ENCODE measurements around the gene STK39. TPM values are rescaled to one million over a fixed set of nuclear protein-coding genes. Genes with fewer than 3 reads are reported as not detected.

Gene STK39
- polyA plus RNA-seq, 2 of the 4 experiments (the other 2 are of a cell fraction): 14.2 to 27.2 TPM

GRCh38 chr2:168114619-168115018 is 132.8 kb downstream of the STK39 start (continued):
- no peak for TF ChIP-seq MYC (IDR thresholded peaks at IDR 0.05; ENCODE audit: borderline replicate concordance, low read length)
- TF ChIP-seq CHD4 (IDR thresholded peaks at IDR 0.05; ENCODE audit: borderline replicate concordance): no peak

- POLR2A ChIA-PET: no interaction called here
- DNase-seq (ENCODE audit: low read depth in 1 of 2, low spot score in 1 of 2): no peak
- Histone ChIP-seq H3K4me3 (no peak overlapping the region), H3K4me1 (no peaks in the 10 kb centered on the region), H3K27ac (no peak overlapping the region), H3K9me3 (no peaks in the 10 kb centered on the region), H3K4me2 (no peak overlapping the region)
- TF ChIP-seq, protein P1, sequence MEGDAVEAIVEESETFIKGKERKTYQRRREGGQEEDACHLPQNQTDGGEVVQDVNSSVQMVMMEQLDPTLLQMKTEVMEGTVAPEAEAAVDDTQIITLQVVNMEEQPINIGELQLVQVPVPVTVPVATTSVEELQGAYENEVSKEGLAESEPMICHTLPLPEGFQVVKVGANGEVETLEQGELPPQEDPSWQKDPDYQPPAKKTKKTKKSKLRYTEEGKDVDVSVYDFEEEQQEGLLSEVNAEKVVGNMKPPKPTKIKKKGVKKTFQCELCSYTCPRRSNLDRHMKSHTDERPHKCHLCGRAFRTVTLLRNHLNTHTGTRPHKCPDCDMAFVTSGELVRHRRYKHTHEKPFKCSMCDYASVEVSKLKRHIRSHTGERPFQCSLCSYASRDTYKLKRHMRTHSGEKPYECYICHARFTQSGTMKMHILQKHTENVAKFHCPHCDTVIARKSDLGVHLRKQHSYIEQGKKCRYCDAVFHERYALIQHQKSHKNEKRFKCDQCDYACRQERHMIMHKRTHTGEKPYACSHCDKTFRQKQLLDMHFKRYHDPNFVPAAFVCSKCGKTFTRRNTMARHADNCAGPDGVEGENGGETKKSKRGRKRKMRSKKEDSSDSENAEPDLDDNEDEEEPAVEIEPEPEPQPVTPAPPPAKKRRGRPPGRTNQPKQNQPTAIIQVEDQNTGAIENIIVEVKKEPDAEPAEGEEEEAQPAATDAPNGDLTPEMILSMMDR (IDR thresholded peaks at IDR 0.05): no peak
- TF ChIP-seq, protein P2, sequence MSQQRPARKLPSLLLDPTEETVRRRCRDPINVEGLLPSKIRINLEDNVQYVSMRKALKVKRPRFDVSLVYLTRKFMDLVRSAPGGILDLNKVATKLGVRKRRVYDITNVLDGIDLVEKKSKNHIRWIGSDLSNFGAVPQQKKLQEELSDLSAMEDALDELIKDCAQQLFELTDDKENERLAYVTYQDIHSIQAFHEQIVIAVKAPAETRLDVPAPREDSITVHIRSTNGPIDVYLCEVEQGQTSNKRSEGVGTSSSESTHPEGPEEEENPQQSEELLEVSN (IDR thresholded peaks at IDR 0.05; ENCODE audit: borderline replicate concordance, low read depth): no peak
- TF ChIP-seq, protein P3, sequence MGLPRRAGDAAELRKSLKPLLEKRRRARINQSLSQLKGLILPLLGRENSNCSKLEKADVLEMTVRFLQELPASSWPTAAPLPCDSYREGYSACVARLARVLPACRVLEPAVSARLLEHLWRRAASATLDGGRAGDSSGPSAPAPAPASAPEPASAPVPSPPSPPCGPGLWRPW (IDR thresholded peaks at IDR 0.05): no peak
- TF ChIP-seq HOXB5 (CRISPR knock-in tag; IDR thresholded peaks at IDR 0.05) (no peak), NR3C1 (IDR thresholded peaks at IDR 0.05) (no peak), SMC3 (IDR thresholded peaks at IDR 0.05) (no peak), ZSCAN20 (CRISPR knock-in tag; IDR thresholded peaks at IDR 0.05) (no peak)
- 85% methylated on average over 2 of the region's 2 CpGs for WGBS (ENCODE audit: missing lambda C conversion rate)
- CTCF ChIA-PET: interaction anchor here (1.2 kb wide), 1 partner anchor 9 kb away, joined by 3 read pairs; no protein-coding TSS in a partner anchor
- FAIRE-seq: no peak
- no peak for ATAC-seq
These were observed 133.4 kb downstream of the STK39 start for GRCh38 chr2:168114040-168114439.

DNA sequence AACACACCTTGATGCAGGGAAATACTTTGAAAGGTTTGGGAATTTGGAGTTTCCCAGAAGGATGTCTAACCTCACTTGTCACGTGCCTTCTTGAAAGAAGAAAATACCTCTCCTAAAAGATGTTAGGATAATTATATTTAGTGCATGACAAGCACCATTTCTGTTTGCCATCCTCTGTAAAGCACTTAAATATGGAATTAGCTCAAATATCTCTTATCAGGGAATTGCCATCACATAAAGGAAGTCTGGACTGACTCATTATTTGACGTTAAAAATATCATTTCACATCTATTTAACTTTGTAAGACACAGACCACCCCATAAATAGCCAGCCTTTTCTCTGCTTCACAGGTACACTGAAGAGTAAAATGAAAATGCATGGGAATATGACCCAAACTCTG is 140.1 kb downstream of the STK39 start:
- Histone ChIP-seq H3K4me2 (no peak overlapping the region), H3K4me3 (no peak overlapping the region), H3K9me3 (no peaks in the 10 kb centered on the region), H3K4me1 (no peaks in the 10 kb centered on the region), H3K27ac (no peak overlapping the region)
- ChIA-PET CTCF (interaction anchor here (1.3 to 2.4 kb wide), 2 partner anchors 12 to 622 kb away, joined by 3 to 14 read pairs; no protein-coding TSS in a partner anchor), POLR2A (no interaction called here)
- ATAC-seq (no peak), DNase-seq (ENCODE audit: low read depth in 1 of 2, low spot score in 1 of 2) (no peak), FAIRE-seq (no peak)
- 87% methylated on average over 2 of the region's 2 CpGs for WGBS (ENCODE audit: missing lambda C conversion rate)
- no peak for TF ChIP-seq HDAC2 (IDR thresholded peaks at IDR 0.05)
- TF ChIP-seq ZSCAN20 (CRISPR knock-in tag; IDR thresholded peaks at IDR 0.05): no peak
- TF ChIP-seq TP53 (CRISPR knock-in tag; IDR thresholded peaks at IDR 0.05): no peak
- no peak for TF ChIP-seq KDM5A (IDR thresholded peaks at IDR 0.05)
- no peak for TF ChIP-seq JUN (IDR thresholded peaks at IDR 0.05)
- TF ChIP-seq MYC (IDR thresholded peaks at IDR 0.05; ENCODE audit: borderline replicate concordance, low read length): no peak
- TF ChIP-seq RFX5 (IDR thresholded peaks at IDR 0.05): no peak
- no peak for TF ChIP-seq EHF (CRISPR knock-in tag; IDR thresholded peaks at IDR 0.05)
- TF ChIP-seq, protein P4, sequence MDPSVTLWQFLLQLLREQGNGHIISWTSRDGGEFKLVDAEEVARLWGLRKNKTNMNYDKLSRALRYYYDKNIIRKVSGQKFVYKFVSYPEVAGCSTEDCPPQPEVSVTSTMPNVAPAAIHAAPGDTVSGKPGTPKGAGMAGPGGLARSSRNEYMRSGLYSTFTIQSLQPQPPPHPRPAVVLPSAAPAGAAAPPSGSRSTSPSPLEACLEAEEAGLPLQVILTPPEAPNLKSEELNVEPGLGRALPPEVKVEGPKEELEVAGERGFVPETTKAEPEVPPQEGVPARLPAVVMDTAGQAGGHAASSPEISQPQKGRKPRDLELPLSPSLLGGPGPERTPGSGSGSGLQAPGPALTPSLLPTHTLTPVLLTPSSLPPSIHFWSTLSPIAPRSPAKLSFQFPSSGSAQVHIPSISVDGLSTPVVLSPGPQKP (IDR thresholded peaks at IDR 0.05; ENCODE audit: low read depth, low read length): no peak
- no peak for TF ChIP-seq RCOR1 (IDR thresholded peaks at IDR 0.05; ENCODE audit: low read depth, low read length)
- no peak for TF ChIP-seq RARB (CRISPR knock-in tag; IDR thresholded peaks at IDR 0.05)

DNA sequence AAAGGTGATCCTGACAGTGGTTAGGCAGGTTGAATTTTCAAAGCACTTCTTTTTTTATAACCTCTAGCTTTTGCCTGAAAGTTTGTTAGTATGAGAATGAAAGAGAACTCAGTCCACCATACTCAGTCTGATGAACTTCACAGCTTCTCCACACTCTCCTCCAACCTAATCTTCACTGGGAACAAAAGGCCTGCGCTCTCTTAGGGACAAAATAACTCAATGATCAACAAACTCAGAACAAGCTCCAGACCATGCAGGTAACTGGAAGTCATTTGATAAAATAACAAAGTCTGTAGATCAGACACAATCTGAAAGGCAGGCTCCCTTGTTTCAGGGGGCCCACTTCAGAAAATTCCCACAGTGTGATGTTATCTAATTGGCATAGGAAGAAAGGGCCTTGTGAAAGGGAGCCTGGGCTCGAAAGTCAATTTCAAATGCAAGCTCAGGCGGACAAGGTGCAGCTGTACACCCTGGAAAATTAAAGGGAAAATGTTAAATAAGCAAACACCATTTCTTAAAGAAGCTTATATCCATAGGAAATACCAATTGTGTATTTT is 142.2 kb downstream of the STK39 start:
- Histone ChIP-seq H3K27ac (no peak overlapping the region), H3K4me2 (no peak overlapping the region), H3K9me3 (no peaks in the 10 kb centered on the region), H3K4me3 (no peak overlapping the region), H3K4me1 (no peaks in the 10 kb centered on the region)
- ATAC-seq: no peak
- ChIA-PET POLR2A (no interaction called here), CTCF (interaction anchor here (0.9 to 1.0 kb wide), 4 partner anchors 9 to 110 kb away, joined by 3 to 5 read pairs (median 3); no protein-coding TSS in a partner anchor)
- no peak for FAIRE-seq
- DNase-seq (ENCODE audit: low read depth in 1 of 2, low spot score in 1 of 2): no peak
- WGBS (ENCODE audit: missing lambda C conversion rate): 85% methylated on average over 3 of the region's 3 CpGs
- TF ChIP-seq PHF8 (IDR thresholded peaks at IDR 0.05; ENCODE audit: borderline replicate concordance, low read depth) (no peak), GATA3 (IDR thresholded peaks at IDR 0.05; ENCODE audit: borderline replicate concordance) (no peak), CHD4 (IDR thresholded peaks at IDR 0.05; ENCODE audit: borderline replicate concordance) (no peak), MAFK (IDR thresholded peaks at IDR 0.05; ENCODE audit: partially characterized antibody) (no peak), HOXA7 (CRISPR knock-in tag; IDR thresholded peaks at IDR 0.05) (no peak), EHF (CRISPR knock-in tag; IDR thresholded peaks at IDR 0.05) (no peak), RAD21 (conservative IDR thresholded peaks at IDR 0.05 in 1 of 2, IDR thresholded peaks at IDR 0.05 in 1 of 2) (no peak)
- TF ChIP-seq, protein P2 (IDR thresholded peaks at IDR 0.05; ENCODE audit: borderline replicate concordance, low read depth): no peak

Data from A549 (cell line).